HUES64 (cell line): ENCODE measurements around the gene SLC34A3.
"Not testable (repeated sequence)": the region's sequence is repeated elsewhere in the genome, so short reads cannot be mapped to it uniquely, and the experiment has no call there.

Experiments
- H3K27ac ChIP-seq: 2 replicates; pipeline ENCODE4 v1.7.0; 2013; ENCODE audit warnings: low read depth, low read length, inconsistent platforms
- H3K27me3 ChIP-seq: 2 replicates; pipeline ENCODE4 v1.6.1; 2013; ENCODE audit warnings: mild to moderate bottlenecking, low read length; ENCODE audit not compliant: insufficient read depth
- H3K36me3 ChIP-seq: 2 replicates; pipeline ENCODE4 v1.6.1; 2013; ENCODE audit warnings: mild to moderate bottlenecking, low read length; ENCODE audit not compliant: insufficient read depth
- H3K4me1 ChIP-seq: 2 replicates; pipeline ENCODE4 v1.6.1; 2013; ENCODE audit warnings: mild to moderate bottlenecking, low read length, moderate library complexity; ENCODE audit not compliant: insufficient read depth
- H3K4me3 ChIP-seq: 2 replicates; pipeline ENCODE4 v1.5.1; 2013; ENCODE audit warnings: mild to moderate bottlenecking, low read length, moderate library complexity
- H3K9ac ChIP-seq: 2 replicates; pipeline ENCODE4 v1.6.1; 2013; ENCODE audit warnings: mild to moderate bottlenecking, low read depth, low read length
- H3K9me3 ChIP-seq: 2 replicates; pipeline ENCODE4 v1.6.1; 2013; ENCODE audit warnings: low read depth, low read length; ENCODE audit not compliant: insufficient read depth
- WGBS: fragments of 150-250, 120-280 bp; methylation state at CpG from one replicate; pipeline ENCODE4 v1.1.7; 2013; ENCODE audit warnings: missing lambda C conversion rate; 5-methylcytosine and 5-hydroxymethylcytosine counted together

SLC34A3 gene

DNA sequence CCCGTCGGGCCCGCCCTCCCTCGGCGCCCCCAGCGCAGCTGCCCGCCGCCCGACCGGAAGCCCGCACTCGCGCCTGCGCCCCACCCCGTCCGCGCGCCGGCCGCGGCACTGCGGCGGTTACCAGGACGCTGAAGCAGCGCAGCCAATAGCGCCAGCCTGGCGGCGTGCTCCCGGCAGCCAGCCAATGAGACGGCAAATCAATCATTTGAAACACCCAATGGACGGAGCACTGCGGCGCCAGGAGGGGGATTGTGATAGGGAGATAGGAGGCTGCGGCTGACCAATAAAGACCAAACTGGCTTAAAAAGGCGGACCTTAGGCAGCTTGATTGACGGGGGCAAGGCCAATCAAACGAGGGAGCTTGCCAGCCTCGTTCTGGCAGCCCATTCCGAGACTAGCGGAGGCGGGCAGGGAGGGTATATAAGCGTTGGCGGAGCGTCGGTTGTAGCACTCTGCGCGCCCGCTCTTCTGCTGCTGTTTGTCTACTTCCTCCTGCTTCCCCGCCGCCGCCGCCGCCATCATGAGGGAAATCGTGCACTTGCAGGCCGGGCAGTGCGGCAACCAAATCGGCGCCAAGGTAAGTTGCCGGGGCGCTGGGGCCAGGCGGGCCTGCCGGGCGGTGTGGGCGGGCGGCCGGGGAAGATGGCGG lies 10.3 kb downstream of the SLC34A3 start, which contains the start of gene TUBB4B:
TSS of gene TUBB4B (plus strand) at position 447 of the 649 bp plus-strand sequence. CDS start at position 521, 74 bp downstream.
- Histone ChIP-seq H3K4me1 (peaks cover 20% of the 10 kb centered on the region), H3K27ac (peak within 1 kb of the TSS; percentile 95), H3K27me3 (no peaks in the 10 kb centered on the region), H3K4me3 (peak within 1 kb of the TSS; percentile 83), H3K9ac (peak within 1 kb of the TSS; percentile 89), H3K36me3 (peaks cover 22% of the 10 kb centered on the region), H3K9me3 (no peaks in the 10 kb centered on the region)
- WGBS = under 1% methylated on average over 67 of the region's 67 CpGs

DNA sequence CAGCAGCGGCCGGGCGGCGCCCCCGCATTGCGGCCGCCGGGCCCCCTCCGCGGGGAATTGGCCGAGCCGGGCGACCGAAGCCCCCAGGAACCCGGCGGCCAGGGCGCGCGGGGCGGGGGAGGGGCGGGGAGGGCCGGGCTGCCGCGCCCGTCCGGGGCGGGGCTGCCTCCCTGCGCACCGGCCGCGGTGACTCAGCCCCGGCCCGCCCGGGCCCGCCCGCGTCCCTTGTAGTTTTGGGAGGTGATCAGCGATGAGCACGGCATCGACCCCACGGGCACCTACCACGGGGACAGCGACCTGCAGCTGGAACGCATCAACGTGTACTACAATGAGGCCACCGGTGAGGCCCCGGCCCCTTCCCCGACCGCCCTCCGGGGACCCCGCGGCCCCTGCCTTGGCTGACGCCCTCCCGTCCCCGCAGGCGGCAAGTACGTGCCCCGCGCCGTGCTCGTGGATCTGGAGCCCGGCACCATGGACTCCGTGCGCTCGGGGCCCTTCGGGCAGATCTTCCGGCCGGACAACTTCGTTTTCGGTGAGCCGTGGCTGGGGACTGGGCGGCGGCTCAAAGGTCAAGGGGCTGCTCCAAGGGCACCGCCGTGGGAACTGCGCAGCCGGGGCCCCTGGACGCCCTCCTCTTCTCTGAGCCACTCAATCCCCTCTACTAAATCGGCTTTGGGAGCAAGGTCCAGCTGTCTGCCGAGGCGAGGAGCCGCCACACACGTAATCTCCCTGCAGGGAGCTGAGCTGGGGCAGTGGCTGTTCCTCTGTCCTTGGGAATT lies 11.0 kb downstream of the SLC34A3 start:
- 2% methylated on average over 83 of the region's 83 CpGs for WGBS
- Histone ChIP-seq H3K9me3 (no peaks in the 10 kb centered on the region), H3K9ac (peak overlapping the region; percentile 82), H3K36me3 (peaks cover 22% of the 10 kb centered on the region), H3K27ac (peak overlapping the region; percentile 61; the same call in 1 of the 2 replicates), H3K4me1 (peaks cover 19% of the 10 kb centered on the region), H3K27me3 (no peaks in the 10 kb centered on the region), H3K4me3 (peak overlapping the region; percentile 81)

GRCh38 chr9:137242269-137243203 lies 11.8 kb downstream of the SLC34A3 start:
- H3K9ac ChIP-seq = peak overlapping the region; percentile 82
- no peak overlapping the region for H3K27ac ChIP-seq
- peak overlapping the region; percentile 81 for H3K4me3 ChIP-seq
- H3K36me3 ChIP-seq = peaks cover 22% of the 10 kb centered on the region
- H3K27me3 ChIP-seq = no peaks in the 10 kb centered on the region
- H3K9me3 ChIP-seq = no peaks in the 10 kb centered on the region
- WGBS = 85% methylated on average over 36 of the region's 36 CpGs
- peaks cover 14% of the 10 kb centered on the region for H3K4me1 ChIP-seq

GRCh38 chr9:137243266-137243625 lies 12.5 kb downstream of the SLC34A3 start:
- Histone ChIP-seq H3K36me3 (peaks cover 22% of the 10 kb centered on the region), H3K4me1 (peaks cover 14% of the 10 kb centered on the region), H3K4me3 (peak overlapping the region; percentile 9; the same call in 1 of the 2 replicates)
- not testable (repeated sequence) for H3K9ac ChIP-seq, H3K27ac ChIP-seq, H3K9me3 ChIP-seq, H3K27me3 ChIP-seq
- WGBS = 95% methylated on average over 18 of the region's 18 CpGs

DNA sequence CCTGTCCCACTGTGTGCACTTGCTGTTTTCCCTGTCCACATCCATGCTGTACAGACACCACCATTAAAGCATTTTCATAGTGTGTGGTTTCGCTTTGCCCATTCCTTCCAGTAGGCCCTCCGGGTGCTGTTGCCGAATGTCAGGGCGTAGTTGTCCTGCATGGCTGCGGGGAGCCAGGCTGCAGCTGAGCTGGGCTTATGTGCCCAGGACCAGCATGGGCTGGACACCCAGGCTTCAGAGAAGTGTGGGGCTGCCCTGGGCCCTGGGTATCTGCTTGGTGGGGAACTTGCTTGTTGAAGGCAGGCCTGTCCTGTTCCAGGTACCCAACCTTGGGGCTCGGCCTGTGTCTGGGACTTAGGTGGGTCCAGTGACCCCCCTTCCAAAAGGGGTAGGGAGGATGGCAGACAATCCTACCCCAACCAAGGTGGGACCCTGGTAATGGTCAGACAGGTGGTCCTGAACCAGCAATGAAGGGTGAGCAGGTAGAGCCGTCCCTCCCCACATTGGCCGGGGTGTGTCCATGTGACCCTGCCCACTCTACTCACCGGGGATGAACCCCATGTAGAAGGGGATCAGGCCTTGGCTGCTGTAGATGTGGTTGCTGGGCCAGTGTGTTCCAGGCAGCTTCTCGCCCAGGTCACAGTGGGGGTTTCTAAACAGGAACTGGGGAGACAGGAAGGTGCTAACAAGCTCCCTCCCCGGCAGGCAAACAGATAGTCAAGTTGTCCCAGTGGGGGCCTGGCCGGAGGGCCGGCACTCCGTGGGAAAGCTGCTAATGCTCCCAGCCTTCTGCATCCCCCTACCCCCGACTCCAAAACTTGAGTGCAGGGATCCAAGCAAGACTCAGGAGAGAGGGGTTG lies 13.2 kb downstream of the SLC34A3 start:
- no peaks in the 10 kb centered on the region for H3K9me3 ChIP-seq
- no peaks in the 10 kb centered on the region for H3K27me3 ChIP-seq
- peak overlapping the region; percentile 18; the same call in 1 of the 2 replicates for H3K27ac ChIP-seq
- peaks cover 14% of the 10 kb centered on the region for H3K4me1 ChIP-seq
- 61% methylated on average over 15 of the region's 15 CpGs for WGBS
- H3K9ac ChIP-seq = peak overlapping the region; percentile 18; the same call in 1 of the 2 replicates
- peaks cover 22% of the 10 kb centered on the region for H3K36me3 ChIP-seq
- H3K4me3 ChIP-seq = peak overlapping the region; percentile 9; the same call in 1 of the 2 replicates

GRCh38 chr9:137244486-137245449 lies 14.1 kb downstream of the SLC34A3 start:
- Histone ChIP-seq H3K9ac (peak overlapping the region; percentile 18; the same call in 1 of the 2 replicates), H3K9me3 (no peaks in the 10 kb centered on the region), H3K27ac (peak overlapping the region; percentile 27; the same call in 1 of the 2 replicates), H3K36me3 (peaks cover 22% of the 10 kb centered on the region), H3K4me3 (no peak overlapping the region), H3K4me1 (peaks cover 14% of the 10 kb centered on the region), H3K27me3 (no peaks in the 10 kb centered on the region)
- WGBS = 66% methylated on average over 36 of the region's 36 CpGs

- H3K36me3 ChIP-seq = peaks cover 22% of the 10 kb centered on the region
- H3K27me3 ChIP-seq = no peaks in the 10 kb centered on the region; the same call in 1 of the 2 replicates
- peaks cover 14% of the 10 kb centered on the region for H3K4me1 ChIP-seq
- H3K27ac ChIP-seq = no peak overlapping the region
- H3K9ac ChIP-seq = no peak overlapping the region
- no peak overlapping the region for H3K4me3 ChIP-seq
- H3K9me3 ChIP-seq = no peaks in the 10 kb centered on the region
- 91% methylated on average over 25 of the region's 25 CpGs for WGBS
Observed at GRCh38 chr9:137245450-137246421, 15.0 kb downstream of the SLC34A3 start.

DNA sequence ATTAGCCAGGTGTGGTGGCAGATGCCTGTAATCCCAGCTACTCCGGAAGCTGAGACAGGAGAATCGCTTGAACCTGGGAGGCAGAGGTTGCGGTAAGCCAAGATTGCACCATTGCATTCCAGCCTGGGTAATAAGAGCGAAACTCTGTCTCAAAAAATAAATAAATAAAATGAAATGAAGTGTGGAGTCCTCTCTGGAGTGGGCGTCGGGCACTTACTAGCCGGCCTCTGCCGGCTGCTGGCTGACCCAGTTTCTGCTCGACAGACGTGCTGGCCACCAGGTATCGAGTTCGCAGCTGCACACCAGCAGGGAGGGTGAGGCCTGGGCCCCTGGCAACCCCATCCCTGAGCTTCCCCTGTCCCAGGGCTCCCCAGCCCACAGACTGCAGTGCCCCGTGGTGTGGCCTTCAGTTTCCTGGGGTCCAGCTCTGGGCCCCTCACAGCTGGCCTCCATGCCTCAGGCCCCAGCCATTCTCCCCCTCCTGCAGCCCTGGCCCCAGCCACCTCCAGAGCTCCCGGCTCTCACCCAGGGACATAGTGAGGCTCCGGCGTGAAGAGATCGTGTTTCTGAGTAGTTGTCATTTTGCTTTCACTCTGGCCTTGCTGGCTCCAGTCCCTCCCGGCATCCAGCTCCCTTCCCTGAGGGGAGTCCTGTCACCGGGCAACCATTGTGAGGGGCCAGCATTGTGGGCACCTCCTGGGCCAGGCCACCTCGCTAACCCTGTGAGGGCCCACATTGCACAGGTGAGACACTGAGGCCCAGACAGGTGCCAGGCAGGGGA lies 16.6 kb downstream of the SLC34A3 start:
- 0 out of 2 replicates have a peak overlapping the region, but pooled peaks have one; percentile 19 for H3K9ac ChIP-seq

More for the DNA sequence above, 16.6 kb downstream of the SLC34A3 start:
- H3K27me3 ChIP-seq = no peaks in the 10 kb centered on the region; the same call in 1 of the 2 replicates
- no peaks in the 10 kb centered on the region for H3K9me3 ChIP-seq
- H3K4me3 ChIP-seq = no peak overlapping the region
- H3K4me1 ChIP-seq = peaks cover 11% of the 10 kb centered on the region
- H3K27ac ChIP-seq = no peak overlapping the region
- 81% methylated on average over 20 of the region's 20 CpGs for WGBS
- H3K36me3 ChIP-seq = peaks cover 17% of the 10 kb centered on the region
